Measurements from ENCODE around the gene BEND6. TPM values are rescaled to one million over a fixed set of nuclear protein-coding genes. Genes with fewer than 3 reads are reported as not detected.

The BEND6 gene
- total RNA-seq, 1 experiment from 2014 or later, result 1.4 TPM

- no peak for DNase-seq
- Histone ChIP-seq H4K5ac (ENCODE audit: insufficient read length, low read depth, low read length) (no peak overlapping the region), H3K4me1 (ENCODE audit: insufficient read depth, low read length) (no peaks in the 10 kb centered on the region; the same call in 1 of the 2 replicates), H3K79me2 (ENCODE audit: insufficient read depth, low read length) (no peaks in the 10 kb centered on the region), H3T11ph (ENCODE audit: low read length) (no peak overlapping the region), H2BK20ac (ENCODE audit: low read depth, low read length, poor library complexity, severe bottlenecking) (no peak overlapping the region), H2BK120ac (ENCODE audit: low read depth, low read length, poor library complexity, severe bottlenecking) (no peak overlapping the region), H3K4me2 (ENCODE audit: insufficient read depth, insufficient read length, low read length) (no peak overlapping the region), H3K14ac (ENCODE audit: insufficient read depth, low read length) (no peak overlapping the region), H3K27me3 (ENCODE audit: insufficient read depth, low read length) (no peaks in the 10 kb centered on the region), H2AK5ac (ENCODE audit: insufficient read length, low read length) (no peak overlapping the region), H3K56ac (ENCODE audit: insufficient read length, low read depth, low read length) (no peak overlapping the region), H3K79me1 (ENCODE audit: insufficient read depth, low read depth, low read length, poor library complexity, severe bottlenecking) (no peaks in the 10 kb centered on the region), H4K8ac (replicated peaks; ENCODE audit: insufficient read length, low read depth, low read length) (no peak overlapping the region), H2BK5ac (ENCODE audit: insufficient read length, low read length) (no peak overlapping the region), H3K18ac (ENCODE audit: insufficient read length, low read depth, low read length) (no peak overlapping the region), H3K27ac (ENCODE audit: insufficient read length, low read depth, low read length) (no peak overlapping the region), H2BK15ac (ENCODE audit: low read depth, low read length) (no peak overlapping the region), H2AFZ (ENCODE audit: low read length) (no peak overlapping the region), H3K4ac (ENCODE audit: low read depth, low read length) (no peak overlapping the region), H3K23ac (ENCODE audit: insufficient read length, low read depth, low read length) (no peak overlapping the region), H3K9ac (ENCODE audit: extremely low read depth, insufficient read length, low read length) (no peak overlapping the region), H2BK12ac (ENCODE audit: insufficient read length, low read depth, low read length) (no peak overlapping the region), H4K20me1 (ENCODE audit: control insufficient read depth, insufficient read depth, insufficient read length) (no peaks in the 10 kb centered on the region), H4K91ac (ENCODE audit: insufficient read length, low read depth, low read length) (no peak overlapping the region), H3K23me2 (ENCODE audit: insufficient read length, low read depth, low read length, poor library complexity, severe bottlenecking) (no peaks in the 10 kb centered on the region), H3K9me3 (ENCODE audit: control insufficient read depth, low read depth, low read length) (no peaks in the 10 kb centered on the region)
- TF ChIP-seq, protein P1, sequence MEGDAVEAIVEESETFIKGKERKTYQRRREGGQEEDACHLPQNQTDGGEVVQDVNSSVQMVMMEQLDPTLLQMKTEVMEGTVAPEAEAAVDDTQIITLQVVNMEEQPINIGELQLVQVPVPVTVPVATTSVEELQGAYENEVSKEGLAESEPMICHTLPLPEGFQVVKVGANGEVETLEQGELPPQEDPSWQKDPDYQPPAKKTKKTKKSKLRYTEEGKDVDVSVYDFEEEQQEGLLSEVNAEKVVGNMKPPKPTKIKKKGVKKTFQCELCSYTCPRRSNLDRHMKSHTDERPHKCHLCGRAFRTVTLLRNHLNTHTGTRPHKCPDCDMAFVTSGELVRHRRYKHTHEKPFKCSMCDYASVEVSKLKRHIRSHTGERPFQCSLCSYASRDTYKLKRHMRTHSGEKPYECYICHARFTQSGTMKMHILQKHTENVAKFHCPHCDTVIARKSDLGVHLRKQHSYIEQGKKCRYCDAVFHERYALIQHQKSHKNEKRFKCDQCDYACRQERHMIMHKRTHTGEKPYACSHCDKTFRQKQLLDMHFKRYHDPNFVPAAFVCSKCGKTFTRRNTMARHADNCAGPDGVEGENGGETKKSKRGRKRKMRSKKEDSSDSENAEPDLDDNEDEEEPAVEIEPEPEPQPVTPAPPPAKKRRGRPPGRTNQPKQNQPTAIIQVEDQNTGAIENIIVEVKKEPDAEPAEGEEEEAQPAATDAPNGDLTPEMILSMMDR (conservative IDR thresholded peaks at IDR 0.05), result no peak
- no peaks in the 10 kb centered on the region for H3K27me3 Mint-ChIP-seq (ENCODE audit: low read depth)
- no peaks in the 10 kb centered on the region for H3K36me3 Mint-ChIP-seq (ENCODE audit: insufficient read depth in 1 of 3, low read depth in 3 of 3)
- H3K4me3 Mint-ChIP-seq, result no peak overlapping the region
- WGBS (ENCODE audit: extremely low coverage, insufficient read length, low lambda C conversion rate), result no CpG with 5 or more reads among the region's 3 CpGs
- peaks cover 11 to 16% of the 10 kb centered on the region in 2 experiments for H3K4me1 Mint-ChIP-seq
- no peak overlapping the region for H3K27ac Mint-ChIP-seq
- no peaks in the 10 kb centered on the region; a peak in 1 of 5 replicates for H3K9me3 Mint-ChIP-seq
Observed at GRCh38 chr6:57017069-57017468, 62.2 kb downstream of the BEND6 start.
